Amniotic stem cell (primary cell): ENCODE data around the gene SPNS2.
A peak's percentile ranks its signal among the peaks of the same experiment; 100 is the strongest.

Source experiments
- DNase-seq: peaks from one replicate; lab custom pipeline; 2025; lab: John Stamatoyannopoulos, UW

SPNS2 gene

DNA sequence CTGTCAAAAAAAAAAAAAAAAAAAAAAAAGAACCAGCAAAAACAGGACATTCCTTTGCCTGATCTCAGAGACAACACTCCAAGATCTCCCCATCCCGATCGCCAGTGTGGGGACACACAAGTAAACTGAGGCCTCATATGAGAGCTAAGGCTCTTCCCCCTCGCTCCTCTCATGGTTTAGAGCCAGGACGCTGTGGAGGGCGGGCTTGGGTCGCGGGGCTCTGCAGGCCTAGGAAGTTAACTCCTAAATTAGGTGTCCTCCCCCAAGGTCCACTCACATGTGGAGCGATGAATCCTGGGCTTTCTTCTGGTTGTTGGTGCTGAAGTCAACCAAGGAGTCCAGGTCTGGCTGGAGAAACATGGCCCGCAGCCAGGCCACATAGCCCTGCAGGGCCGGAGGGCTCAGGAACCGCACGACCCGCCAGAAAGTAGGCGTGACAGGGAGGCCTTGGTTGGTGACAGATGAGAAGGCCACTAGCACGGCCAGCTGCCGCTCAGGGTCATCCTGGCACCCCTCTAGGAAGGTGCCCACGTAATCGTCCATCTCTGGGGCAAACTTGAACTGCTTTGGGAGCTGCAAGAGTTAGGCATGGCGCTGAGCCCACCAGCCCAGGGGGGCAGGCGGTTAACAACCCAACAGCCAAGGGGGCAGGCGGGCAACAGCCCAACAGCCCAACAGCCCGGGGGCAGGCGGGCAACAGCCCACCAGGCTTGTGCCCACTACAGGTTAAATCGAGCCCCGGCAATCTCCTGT is 51.3 kb downstream of the SPNS2 start:
- DNase-seq = no peak

- no peak for DNase-seq
These were observed 51.9 kb downstream of the SPNS2 start for GRCh38 chr17:4550534-4551039.

- no peak for DNase-seq
These were observed 52.5 kb downstream of the SPNS2 start for GRCh38 chr17:4551141-4551540.

GRCh38 chr17:4551796-4552525 is 53.3 kb downstream of the SPNS2 start:
- DNase-seq = no peak

DNA sequence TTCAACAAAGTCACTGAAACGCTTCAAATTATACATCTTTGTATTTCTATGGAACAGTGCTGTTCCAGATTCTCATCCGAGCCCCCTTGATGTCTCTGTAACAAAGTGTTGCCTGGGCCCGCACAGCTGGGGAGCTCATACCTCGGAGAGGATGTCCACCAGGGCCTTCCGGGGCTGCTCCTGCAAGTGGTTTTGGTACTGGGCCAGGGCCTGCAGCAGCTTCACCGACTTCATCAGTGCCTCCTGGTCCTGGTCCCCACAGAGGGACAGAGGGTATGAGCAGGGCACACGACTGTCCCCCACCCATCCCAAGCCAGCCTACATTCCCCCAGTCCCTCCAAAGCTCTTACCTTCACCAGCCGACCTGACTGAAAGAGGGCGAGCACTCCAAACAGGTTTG is 55.0 kb downstream of the SPNS2 start:
- DNase-seq = no peak

DNA sequence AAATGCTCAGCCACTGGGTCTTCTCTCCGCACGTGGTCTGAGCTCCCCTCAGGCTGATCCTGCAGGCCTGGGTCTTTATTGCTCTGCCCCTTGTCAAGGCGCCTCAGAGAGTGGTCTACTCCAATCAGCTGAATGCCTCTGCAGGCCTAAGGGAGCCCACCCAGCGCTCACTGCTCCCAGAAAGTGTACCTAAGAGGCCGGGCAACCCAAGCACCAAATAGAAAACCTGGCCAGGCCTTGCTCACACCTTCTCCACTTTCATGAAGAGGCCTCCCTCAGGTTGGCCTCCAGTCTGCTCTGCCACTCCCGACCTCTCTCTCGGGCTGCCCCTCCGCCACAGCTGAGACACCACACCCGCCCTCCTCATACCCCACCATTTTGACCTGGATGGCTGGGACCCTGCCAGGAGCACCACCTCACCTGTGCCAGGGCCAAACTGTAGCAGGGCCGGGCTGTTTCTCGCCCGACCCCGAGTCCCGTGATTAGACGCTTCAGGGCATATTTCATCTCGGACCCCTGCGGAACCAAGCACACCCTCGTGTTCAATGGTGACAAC is 55.8 kb downstream of the SPNS2 start:
- DNase-seq = no peak

DNA sequence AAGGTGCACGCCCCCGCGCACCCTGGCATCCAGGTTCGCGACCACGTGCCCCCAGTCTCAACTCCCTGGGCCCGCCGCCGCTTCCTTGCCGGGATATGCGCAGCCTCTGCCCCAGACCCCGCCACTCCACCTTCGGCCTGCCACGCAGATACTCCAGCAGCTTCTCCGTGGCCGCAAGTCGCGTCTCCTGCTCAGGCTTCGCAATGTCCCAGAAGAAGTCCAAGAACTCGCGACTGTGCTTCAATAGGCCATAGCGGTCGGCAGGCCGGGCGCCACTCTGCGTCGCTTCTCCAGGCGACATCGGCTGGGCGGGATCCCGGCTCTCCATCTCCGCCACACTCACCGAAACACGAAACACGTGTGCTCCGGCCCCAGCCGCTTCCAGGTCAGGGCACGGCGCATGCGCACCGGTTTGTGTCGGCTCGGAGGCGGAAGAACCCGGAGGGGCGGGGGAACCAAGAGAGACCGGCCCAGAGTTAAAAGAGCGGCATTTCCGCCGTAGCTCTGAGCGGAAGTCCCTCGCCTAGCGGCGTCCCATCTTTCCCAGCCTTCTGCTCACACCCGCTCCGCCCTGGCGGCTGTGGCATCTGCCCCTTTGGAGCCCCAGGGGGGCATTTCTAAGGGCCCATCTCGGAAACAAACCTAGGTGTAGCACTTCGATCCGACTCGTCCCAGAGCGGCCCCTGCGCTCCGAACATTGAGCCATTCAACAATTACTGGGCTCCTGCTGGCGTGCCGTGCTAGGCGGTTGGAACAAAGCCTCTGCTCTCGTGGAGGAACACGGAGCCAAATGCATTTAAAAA is 56.5 kb downstream of the SPNS2 start, which contains the start of gene MYBBP1A:
Gene MYBBP1A, minus strand, starts transcription at position 388 of the 803 bp plus-strand sequence. Its CDS starts 60 bp downstream, at position 328.
- DNase-seq = peak; percentile 95

GRCh38 chr17:4555873-4556759 is 57.4 kb downstream of the SPNS2 start:
- no peak for DNase-seq

DNA sequence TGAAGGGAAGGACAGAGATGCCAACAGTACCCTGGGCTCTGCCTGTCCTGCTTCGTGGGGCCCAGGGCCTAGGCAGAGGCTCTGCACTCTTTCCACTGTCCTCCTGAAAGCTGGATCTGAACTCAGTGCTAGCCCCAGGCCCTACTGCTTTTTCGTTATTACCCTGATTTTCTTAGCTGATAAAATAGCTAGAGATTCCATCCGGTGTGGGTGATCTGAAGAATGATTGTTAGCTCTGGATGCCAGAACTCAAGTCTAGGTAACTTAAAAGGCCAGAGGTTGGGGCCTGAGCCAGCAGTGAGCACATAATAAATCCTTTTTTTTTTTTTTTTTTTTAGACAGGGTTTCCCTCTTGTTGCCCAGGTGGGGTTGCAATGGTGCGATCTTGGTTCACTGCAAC is 58.3 kb downstream of the SPNS2 start:
- DNase-seq = no peak

GRCh38 chr17:4557626-4558346 is 59.1 kb downstream of the SPNS2 start:
- DNase-seq = no peak

DNA sequence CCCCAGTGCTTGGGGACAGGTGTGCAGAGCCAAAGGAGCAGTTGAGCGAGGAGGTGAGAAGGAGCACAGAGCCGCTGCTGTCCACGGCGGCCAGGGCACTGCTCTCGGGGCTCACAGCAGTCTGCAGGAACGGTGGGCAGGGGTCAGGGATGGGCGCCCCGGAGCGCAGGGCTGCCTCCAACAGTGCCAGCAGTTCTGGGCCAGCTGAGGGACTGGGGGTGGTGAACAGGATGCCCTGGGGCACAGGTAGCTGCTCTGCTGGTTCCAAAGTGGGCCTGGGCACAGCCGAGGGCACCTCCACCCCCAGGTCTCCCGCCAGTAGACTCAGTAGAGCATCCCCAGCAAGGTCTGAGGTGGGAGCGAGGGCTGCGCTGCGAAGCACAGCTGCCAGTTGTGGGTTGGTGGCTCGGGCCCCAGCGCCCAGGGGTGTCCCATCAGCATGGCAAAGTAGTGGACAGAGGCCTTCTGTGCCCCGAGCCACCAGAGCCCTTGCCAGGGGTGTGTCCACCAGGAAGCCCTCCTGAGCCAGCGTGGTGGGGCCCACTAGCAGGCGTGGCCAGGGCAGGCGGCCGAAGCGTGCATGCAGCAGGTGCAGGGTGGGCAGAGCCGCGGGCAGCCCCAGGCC is 59.8 kb downstream of the SPNS2 start:
- DNase-seq = no peak

DNA sequence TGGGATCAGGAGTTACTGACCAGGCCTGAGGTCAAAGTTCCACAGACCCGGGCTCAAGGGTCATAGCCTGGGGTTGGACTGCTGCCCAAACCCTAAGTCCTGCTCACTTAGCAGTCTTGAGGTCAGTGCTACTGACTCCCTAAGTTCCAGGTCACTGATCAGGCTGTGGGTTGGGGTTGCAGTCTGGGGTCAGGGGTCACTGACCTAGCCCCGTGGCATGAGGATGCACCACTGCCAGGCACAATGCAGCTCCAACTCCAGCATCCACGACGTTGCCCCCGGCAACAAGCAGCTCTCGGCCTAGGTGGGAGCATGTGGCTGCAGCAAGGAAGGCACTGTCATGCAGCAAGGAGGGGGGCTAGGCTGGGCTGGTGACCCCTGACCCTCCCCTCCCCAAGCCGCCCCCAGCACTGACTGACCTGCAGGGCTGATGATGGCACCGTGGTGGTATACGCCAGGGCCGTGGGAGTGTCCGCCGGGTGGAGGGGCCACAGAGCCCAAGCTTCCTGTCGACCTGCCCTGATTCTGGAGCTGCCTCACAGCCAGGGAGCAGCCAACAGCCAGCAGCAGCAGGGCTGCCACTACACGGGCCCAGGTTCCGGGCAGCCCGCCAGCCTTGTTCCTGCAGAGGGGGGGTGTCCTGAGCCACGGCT is 60.6 kb downstream of the SPNS2 start:
- no peak for DNase-seq

- DNase-seq = no peak
These were observed 61.3 kb downstream of the SPNS2 start for GRCh38 chr17:4559966-4560365.

GRCh38 chr17:4560421-4560820 is 61.7 kb downstream of the SPNS2 start, which contains the start of gene GGT6:
TSS of gene GGT6 (minus strand) at chr17:4560577. CDS start at chr17:4560521, 56 bp downstream.
- DNase-seq = no peak

DNA sequence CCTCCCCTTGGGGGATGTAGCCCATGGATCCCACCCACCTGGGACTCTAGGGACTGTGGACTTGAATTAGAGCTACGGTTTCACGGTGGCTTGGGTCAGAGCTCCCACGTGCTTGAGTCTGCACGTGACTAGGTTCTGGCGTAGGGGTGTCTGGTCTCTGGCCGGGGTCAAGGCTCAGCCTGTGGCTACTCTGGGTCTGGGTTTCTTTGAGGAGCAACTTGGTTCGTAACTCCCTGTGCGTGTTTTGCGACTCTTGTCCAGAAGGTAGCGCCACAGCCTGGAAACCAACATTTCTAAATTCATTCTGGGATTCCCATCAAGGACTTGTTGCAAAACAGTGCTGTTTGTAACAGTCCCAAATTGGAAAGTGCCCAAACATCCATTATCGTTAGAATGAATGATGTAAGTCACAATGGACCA is 62.2 kb downstream of the SPNS2 start:
- no peak for DNase-seq

DNA sequence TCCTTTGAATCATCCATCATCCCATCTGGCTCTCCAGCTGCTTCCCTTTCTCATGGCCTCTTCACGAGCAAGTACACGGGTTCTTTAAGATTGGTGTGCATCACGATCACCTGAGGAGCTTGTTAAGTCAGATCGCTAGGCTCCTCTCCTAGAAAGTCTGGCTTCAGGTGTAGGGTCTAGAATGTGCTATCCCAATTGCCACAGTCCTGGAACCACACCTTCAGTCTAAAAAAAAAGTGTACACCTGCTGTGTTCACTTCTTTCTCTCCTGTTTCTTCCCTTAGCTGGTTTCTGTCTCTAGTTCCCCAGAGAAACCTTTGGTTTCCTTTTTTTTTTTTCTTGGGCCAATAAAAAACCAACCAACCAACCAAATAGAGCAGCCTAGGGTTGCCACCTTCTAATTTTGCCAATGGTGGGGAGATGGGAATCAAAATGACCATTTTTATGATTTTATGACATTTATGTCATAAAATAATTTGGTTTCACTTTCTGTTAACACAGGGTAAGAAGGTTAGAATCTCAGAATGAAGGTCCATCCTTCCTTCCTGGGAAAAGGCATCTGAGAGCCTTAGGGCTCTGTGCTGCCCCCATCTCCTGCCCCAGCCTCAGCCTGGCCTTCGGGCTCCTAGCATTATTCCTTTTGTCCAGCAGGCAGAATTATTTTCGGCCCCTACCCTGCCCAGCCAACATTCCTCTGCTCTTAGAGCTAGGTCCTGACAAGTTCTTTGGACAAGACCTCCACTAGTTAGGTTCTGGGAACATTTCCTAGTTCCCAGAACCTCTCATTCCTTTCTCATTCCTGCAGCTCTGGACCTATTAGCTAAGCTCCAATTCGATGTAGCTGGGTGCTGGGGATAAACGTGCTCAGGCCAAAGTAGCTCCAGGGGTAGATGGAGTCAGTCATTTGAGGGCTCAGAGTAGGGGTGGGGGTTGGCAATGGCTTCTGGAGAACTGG is 63.6 kb downstream of the SPNS2 start:
- no peak for DNase-seq

DNA sequence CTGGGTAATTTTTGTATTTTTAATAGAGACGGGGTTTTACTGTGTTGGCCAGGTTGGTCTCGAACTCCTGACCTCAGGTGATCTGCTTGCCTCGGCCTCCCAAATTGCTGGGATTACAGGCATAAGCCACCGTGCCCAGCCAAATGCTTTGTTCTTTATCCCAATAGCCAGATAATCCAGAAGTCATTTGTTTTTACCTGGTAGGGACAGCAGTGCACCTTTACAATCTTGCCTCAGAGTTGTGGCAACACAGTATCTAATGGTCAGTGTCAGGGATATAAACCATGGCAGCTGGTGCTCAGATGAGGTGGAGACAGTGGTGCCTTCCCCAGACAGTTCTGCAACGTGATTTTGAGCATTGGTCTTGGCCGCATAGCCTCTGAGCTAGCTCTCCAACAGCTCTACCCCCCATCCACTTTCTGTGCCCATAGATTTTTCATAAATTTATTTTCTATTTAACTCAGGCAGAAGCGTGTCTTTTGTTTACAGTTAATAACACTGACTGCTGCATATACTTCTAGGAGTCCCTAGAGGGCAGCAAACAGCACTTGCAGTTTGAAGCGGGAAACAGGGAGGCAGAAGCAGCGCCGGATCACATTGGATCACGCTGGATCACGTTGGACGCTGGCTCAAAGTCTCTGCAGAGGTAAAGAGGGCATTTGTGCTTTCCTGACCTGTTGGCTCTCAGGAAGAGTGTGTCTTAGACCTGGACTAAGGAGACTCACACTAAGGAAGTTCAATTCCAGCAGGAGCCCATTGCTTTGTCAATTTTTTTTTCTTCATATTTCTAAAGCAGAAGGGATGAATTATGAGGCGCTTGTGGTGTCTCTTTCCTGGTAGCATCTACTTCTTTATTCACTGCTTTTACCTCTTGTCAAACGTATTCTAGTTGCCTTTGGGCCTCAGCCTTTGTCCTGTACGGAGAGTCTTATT is 66.8 kb downstream of the SPNS2 start:
- DNase-seq = peak; percentile 61
